GM12891 (cell line): ENCODE data around the gene TCF7L2.
"Not testable (repeated sequence)": the region's sequence is repeated elsewhere in the genome, so short reads cannot be mapped to it uniquely, and the experiment has no call there.

Experiments
- POLR2A ChIP-seq: IDR thresholded peaks from 2 replicates; pipeline ENCODE4 v1.6.1; 2011; ENCODE audit warnings: low read depth, low read length, control low read depth
- POLR2AphosphoS5 ChIP-seq: IDR thresholded peaks from 2 replicates; pipeline ENCODE4 v1.6.1; 2011; ENCODE audit warnings: low read depth, low read length, control low read depth
- SPI1 ChIP-seq: IDR thresholded peaks from 2 replicates; pipeline ENCODE4 v1.6.1; 2011; ENCODE audit warnings: low read depth, low read length, control low read depth
- TAF1 ChIP-seq: IDR thresholded peaks from 2 replicates; pipeline ENCODE4 v1.6.1; 2011; ENCODE audit warnings: low read depth, low read length, control low read depth

GRCh38 chr10:113066120-113066519 lies 116.1 kb downstream of the TCF7L2 start:
- not testable (repeated sequence) for TF ChIP-seq POLR2A, TAF1, POLR2AphosphoS5, SPI1
